GM12878 (cell line): ENCODE data around the gene RALGAPB. TPM values are rescaled to one million over a fixed set of nuclear protein-coding genes. Genes with fewer than 3 reads are reported as not detected.

Experiments used
- ATAC-seq: fragments of 200-7000 bp; cut with Tn5 transposase; 3 replicates; pipeline ENCODE4 v1.9.1; 2020; ENCODE audit warnings: mild to moderate bottlenecking, moderate library complexity
- BruUV-seq: library from RNA; stranded (reverse); fragments of 400-500 nt; replicated peaks from 2 replicates; lab custom pipeline; 2021; lab: Mats Ljungman, UMichigan
- CTCF ChIA-PET: fragments of 300-600 bp; sonication (Branson Sonifier 250); formaldehyde crosslinking; extraction: SDS; loops from one replicate; lab custom pipeline; 2021; ENCODE audit warnings: inconsistent platforms; lab: Yijun Ruan, JAX
- POLR2A ChIA-PET: fragments of 350-600 bp; formaldehyde crosslinking; extraction: SDS; loops from one replicate; lab custom pipeline; 2021; ENCODE audit warnings: inconsistent platforms; lab: Charles Lee
- RAD21 ChIA-PET: fragments of 300-600 bp; sonication (Branson Sonifier 250); formaldehyde crosslinking; loops from one replicate; lab custom pipeline; 2023; ENCODE audit warnings: antibody characterized with exemption; ENCODE audit not compliant: unreplicated experiment; lab: Charles Lee
- SMC1A ChIA-PET: fragments of 300-600 bp; sonication (Branson Sonifier 250); formaldehyde crosslinking; loops from one replicate; lab custom pipeline; 2023; ENCODE audit not compliant: unreplicated experiment, uncharacterized antibody; lab: Charles Lee
- DNase-seq: peaks from one replicate; pipeline ENCODE4 v3.0.0-alpha.2; 2011; ENCODE audit warnings: low read depth, low spot score
- FAIRE-seq: peaks from 3 replicates; lab custom pipeline; 2011; peaks lifted over from hg19 to GRCh38; lab: Jason Lieb, UNC
- H2AFZ ChIP-seq: 2 replicates; pipeline ENCODE4 v1.6.0; 2011; ENCODE audit warnings: low read depth, low read length, control low read depth; ENCODE audit not compliant: control insufficient read depth
- H3K27ac ChIP-seq: 2 replicates; pipeline ENCODE4 v1.5.1; 2011; ENCODE audit warnings: control low read depth; ENCODE audit not compliant: control insufficient read depth, insufficient read depth
- H3K27me3 ChIP-seq, 2 experiments: replicated peaks in 1 of 2; 2 replicates each; pipeline versions ENCODE4 v1.6.0 to v1.6.1; 2011; ENCODE audit warnings: low read length in 1 of 2; ENCODE audit not compliant: control insufficient read depth in 2 of 2, insufficient read depth in 2 of 2
- H3K36me3 ChIP-seq, 2 experiments: 2 replicates each; pipeline ENCODE4 v1.5.1; 2011; ENCODE audit warnings: low read length in 1 of 2; ENCODE audit not compliant: control insufficient read depth in 2 of 2, insufficient read depth in 2 of 2
- H3K4me1 ChIP-seq: 2 replicates; pipeline ENCODE4 v1.6.1; 2011; ENCODE audit warnings: mild to moderate bottlenecking, low read length, moderate library complexity, mixed read lengths; ENCODE audit not compliant: control insufficient read depth, insufficient read depth
- H3K4me2 ChIP-seq: 2 replicates; pipeline ENCODE4 v1.6.0; 2011; ENCODE audit warnings: control low read depth; ENCODE audit not compliant: control insufficient read depth, insufficient read depth
- H3K4me3 ChIP-seq: fragments of 200-600 bp; sonication (generic); 2 replicates; pipeline ENCODE4 v1.5.1; 2016
- H3K79me2 ChIP-seq: 2 replicates; pipeline ENCODE4 v1.6.0; 2011; ENCODE audit warnings: low read length; ENCODE audit not compliant: control insufficient read depth, insufficient read depth
- H3K9ac ChIP-seq: 2 replicates; pipeline ENCODE4 v1.8.0; 2011; ENCODE audit warnings: low read length, control low read depth, mixed read lengths; ENCODE audit not compliant: control insufficient read depth, insufficient read depth
- H3K9me3 ChIP-seq: replicated peaks from 3 replicates; pipeline ENCODE4 v1.5.1; 2011; ENCODE audit warnings: mild to moderate bottlenecking, low read length; ENCODE audit not compliant: control insufficient read depth, insufficient read depth
- H4K20me1 ChIP-seq: 2 replicates; pipeline ENCODE4 v1.6.0; 2011; ENCODE audit not compliant: control insufficient read depth, insufficient read depth
- CHD2 ChIP-seq: IDR thresholded peaks from 2 replicates; pipeline ENCODE4 v1.6.1; 2011; ENCODE audit warnings: low read depth, low read length, improper control_type of control experiment, borderline replicate concordance
- IKZF2 ChIP-seq, 2 experiments: fragments of 450-650 bp; IDR thresholded peaks; 2 replicates each; pipeline ENCODE4 v1.6.1; 2017; ENCODE audit warnings: mild to moderate bottlenecking in 2 of 2, moderate library complexity in 2 of 2
- MEF2B ChIP-seq: fragments of 450-650 bp; IDR thresholded peaks from 2 replicates; pipeline ENCODE4 v1.6.1; 2018; ENCODE audit warnings: mild to moderate bottlenecking, moderate library complexity; ENCODE audit not compliant: partially characterized antibody, poor library complexity, severe bottlenecking
- MYC ChIP-seq: IDR thresholded peaks from 2 replicates; pipeline ENCODE4 v1.6.1; 2011; ENCODE audit warnings: mild to moderate bottlenecking, low read length, moderate library complexity, inconsistent platforms; ENCODE audit not compliant: insufficient read depth, insufficient replicate concordance, insufficient read length, severe bottlenecking
- NBN ChIP-seq: fragments of 450-650 bp; IDR thresholded peaks from 2 replicates; pipeline ENCODE4 v1.6.1; 2016
- POLR2AphosphoS2 ChIP-seq: IDR thresholded peaks from 2 replicates; pipeline ENCODE4 v1.6.1; 2011; ENCODE audit warnings: low read depth, mild to moderate bottlenecking, low read length, improper control_type of control experiment, moderate library complexity
- RCOR1 ChIP-seq: conservative IDR thresholded peaks from 2 replicates; pipeline ENCODE4 v1.6.1; 2012; ENCODE audit warnings: low read depth, low read length, improper control_type of control experiment
- USF2 ChIP-seq: IDR thresholded peaks from 2 replicates; pipeline ENCODE4 v1.6.1; 2011; ENCODE audit warnings: low read depth, low read length, improper control_type of control experiment, borderline replicate concordance
- WRNIP1 ChIP-seq: IDR thresholded peaks from 2 replicates; pipeline ENCODE4 v1.6.1; 2011; ENCODE audit warnings: low read depth, low read length, improper control_type of control experiment, borderline replicate concordance
- WGBS: methylation state at CpG from one replicate; pipeline ENCODE4 v1.1.6; 2016; ENCODE audit warnings: low lambda C conversion rate; ENCODE audit not compliant: insufficient replicate concordance, insufficient coverage; ENCODE audit errors: missing lambda C conversion rate; 5-methylcytosine and 5-hydroxymethylcytosine counted together
- in situ Hi-C: fragments of 300-500 bp; cut with MboI; formaldehyde crosslinking; loops from 9 replicates; pipeline ENCODE4 v1.14.3; 2018; ENCODE audit warnings: mixed read lengths
- intact Hi-C: fragments of 100-400 bp; cut with micrococcal nuclease; formaldehyde crosslinking; loops from one replicate; pipeline ENCODE4 v1.14.2; 2022; ENCODE audit not compliant: unreplicated experiment
- polyA plus RNA-seq, 11 experiments: library from polyadenylated mRNA; depleted of rRNA in 4 of 11; unstranded in 6 of 11; stranded (reverse) in 5 of 11; fragments of >200 nt; fragmentation: Nextera tagmentation in 4 of 11; fragmentation: Illumina TruSeq in 1 of 11; extraction: Ambion mirVana in 4 of 11; extraction: Trizol in 1 of 11; gene quantifications; 1 replicate in 1 of 11; 2 replicates in 10 of 11; pipeline versions ENCODE4 v1.2.1 to v1.2.3, GENCODE V29; 2011 to 2016; ENCODE audit warnings: inconsistent platforms in 2 of 11, missing spikeins in 2 of 11, low read depth in 1 of 11
- total RNA-seq, 4 experiments: library from RNA; depleted of rRNA in 3 of 4; stranded (reverse); fragments of >200 nt in 3 of 4; fragmentation: Illumina TruSeq in 1 of 4; extraction: Trizol in 1 of 4; gene quantifications; 2 replicates each; pipeline versions ENCODE4 v1.2.1 to v1.2.3, GENCODE V29; 2013 to 2021
- TF ChIP-seq, protein P1 (sequence below): IDR thresholded peaks from 2 replicates; pipeline ENCODE4 v1.6.1; 2011; ENCODE audit warnings: low read depth, mild to moderate bottlenecking, low read length, moderate library complexity, borderline replicate concordance; ENCODE audit errors: extremely low read depth
- TF ChIP-seq, protein P2 (sequence below): IDR thresholded peaks from 2 replicates; pipeline ENCODE4 v1.6.1; 2012; ENCODE audit warnings: mild to moderate bottlenecking, low read depth, low read length

Gene RALGAPB
- total and polyA plus RNA-seq, 10 of the 15 experiments (the other 5 are each of a cell fraction or from before 2014, with no cell fraction given): 3.7 to 23.2 (median 15.5) TPM

DNA sequence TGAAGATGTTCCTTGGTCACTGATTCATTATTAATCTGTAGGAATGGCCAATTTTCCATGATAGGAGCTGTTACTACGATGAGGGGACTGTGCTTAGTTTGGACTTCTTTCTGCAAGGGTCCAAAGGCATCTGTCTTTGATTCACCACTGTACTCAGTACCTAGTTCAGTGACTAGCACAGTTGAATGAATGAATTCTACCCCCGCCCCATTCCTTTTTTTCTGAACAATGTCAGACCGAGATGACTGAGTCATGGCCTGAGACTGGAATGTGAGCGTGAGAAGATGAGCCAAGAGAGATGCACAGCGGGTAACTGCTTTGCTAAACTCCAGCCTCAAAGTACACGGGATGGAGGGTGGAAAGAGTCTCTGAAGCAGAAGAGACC is 37.1 kb upstream of the RALGAPB start:
- FAIRE-seq: no peak
- no peak for ATAC-seq
- H3K4me2 ChIP-seq: no peak overlapping the region
- TF ChIP-seq IKZF2 (IDR thresholded peaks at IDR 0.05) (0 out of 4 replicates have a peak, but pooled peaks of 1 of the 2 experiments have one; percentile 4), MEF2B (peak; percentile 3)
- TF ChIP-seq, protein P1, sequence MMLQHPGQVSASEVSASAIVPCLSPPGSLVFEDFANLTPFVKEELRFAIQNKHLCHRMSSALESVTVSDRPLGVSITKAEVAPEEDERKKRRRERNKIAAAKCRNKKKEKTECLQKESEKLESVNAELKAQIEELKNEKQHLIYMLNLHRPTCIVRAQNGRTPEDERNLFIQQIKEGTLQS: no peak
- ChIA-PET POLR2A (interaction anchor here (1.0 to 3.1 kb wide), 3 partner anchors 10 to 38 kb away, joined by 3 to 45 read pairs (median 5); partner anchors contain the start of gene RALGAPB), RAD21 (interaction anchor here (0.9 to 1.3 kb wide), 3 partner anchors 12 to 37 kb away, joined by 3 to 9 read pairs (median 6); partner anchors contain the start of gene RALGAPB), SMC1A (interaction anchor here (1.9 to 3.1 kb wide), 3 partner anchors 10 to 37 kb away, joined by 9 to 27 read pairs (median 11); partner anchors contain the start of gene RALGAPB), CTCF (interaction anchor here (0.8 to 6.1 kb wide), 10 partner anchors 10 to 402 kb away, joined by 3 to 112 read pairs (median 4); partner anchors contain the start of genes RALGAPB and RPRD1B)
- peak overlapping the region; percentile 33 for H2AFZ ChIP-seq
- no peak for DNase-seq
- peaks cover 7% of the 10 kb centered on the region for H3K4me1 ChIP-seq
- in situ Hi-C loops: no loop called here
- H3K4me3 ChIP-seq: no peak overlapping the region
- peaks cover 22% of the 10 kb centered on the region for H4K20me1 ChIP-seq
- no peaks in the 10 kb centered on the region for H3K27me3 ChIP-seq
- H3K27ac ChIP-seq: no peak overlapping the region
- H3K36me3 ChIP-seq: peaks cover 12 to 23% of the 10 kb centered on the region in 2 experiments
- no TSS peak for BruUV-seq
- H3K79me2 ChIP-seq: peaks cover 47% of the 10 kb centered on the region
- H3K9me3 ChIP-seq: no peaks in the 10 kb centered on the region
- no peak overlapping the region for H3K9ac ChIP-seq
- intact Hi-C loops: loop anchor here (1.0 kb wide), 1 partner anchor 11 kb away; no protein-coding TSS in a partner anchor
- WGBS: 47% methylated on average over 6 of the region's 6 CpGs

GRCh38 chr20:38437796-38438195 is 34.8 kb upstream of the RALGAPB start:
- H2AFZ ChIP-seq: no peak overlapping the region
- no peak for ATAC-seq
- H3K4me1 ChIP-seq: no peaks in the 10 kb centered on the region; the same call in 1 of the 2 replicates
- no peak for DNase-seq
- H3K9me3 ChIP-seq: no peaks in the 10 kb centered on the region
- RAD21 ChIA-PET: no interaction called here
- POLR2A ChIA-PET: interaction anchor here (0.9 kb wide), 2 partner anchors 9 to 10 kb away, joined by 3 read pairs; no protein-coding TSS in a partner anchor
- no peak overlapping the region for H3K4me2 ChIP-seq
- H3K36me3 ChIP-seq: peaks cover 1 to 2% of the 10 kb centered on the region in 2 experiments; a peak in 2 of 4 replicates
- no peak overlapping the region for H3K4me3 ChIP-seq
- H3K27me3 ChIP-seq: no peaks in the 10 kb centered on the region
- 68% methylated on average over 6 of the region's 6 CpGs for WGBS
- intact Hi-C loops (no loop called here), in situ Hi-C loops (no loop called here)
- H4K20me1 ChIP-seq: peaks cover 3% of the 10 kb centered on the region; the same call in 1 of the 2 replicates
- FAIRE-seq: no peak
- CTCF ChIA-PET: interaction anchor here (0.7 to 2.6 kb wide), 3 partner anchors 9 to 492 kb away, joined by 3 to 13 read pairs (median 3); no protein-coding TSS in a partner anchor
- peaks cover 24% of the 10 kb centered on the region for H3K79me2 ChIP-seq
- no peak overlapping the region for H3K9ac ChIP-seq
- SMC1A ChIA-PET: interaction anchor here (1.0 kb wide), 1 partner anchor 8 kb away, joined by 3 read pairs; no protein-coding TSS in a partner anchor
- H3K27ac ChIP-seq: no peak overlapping the region
- BruUV-seq: no TSS peak
- TF ChIP-seq WRNIP1 (no peak), MYC (no peak), POLR2AphosphoS2 (no peak), RCOR1 (no peak), CHD2 (no peak), NBN (no peak), USF2 (no peak)
- TF ChIP-seq, protein P2, sequence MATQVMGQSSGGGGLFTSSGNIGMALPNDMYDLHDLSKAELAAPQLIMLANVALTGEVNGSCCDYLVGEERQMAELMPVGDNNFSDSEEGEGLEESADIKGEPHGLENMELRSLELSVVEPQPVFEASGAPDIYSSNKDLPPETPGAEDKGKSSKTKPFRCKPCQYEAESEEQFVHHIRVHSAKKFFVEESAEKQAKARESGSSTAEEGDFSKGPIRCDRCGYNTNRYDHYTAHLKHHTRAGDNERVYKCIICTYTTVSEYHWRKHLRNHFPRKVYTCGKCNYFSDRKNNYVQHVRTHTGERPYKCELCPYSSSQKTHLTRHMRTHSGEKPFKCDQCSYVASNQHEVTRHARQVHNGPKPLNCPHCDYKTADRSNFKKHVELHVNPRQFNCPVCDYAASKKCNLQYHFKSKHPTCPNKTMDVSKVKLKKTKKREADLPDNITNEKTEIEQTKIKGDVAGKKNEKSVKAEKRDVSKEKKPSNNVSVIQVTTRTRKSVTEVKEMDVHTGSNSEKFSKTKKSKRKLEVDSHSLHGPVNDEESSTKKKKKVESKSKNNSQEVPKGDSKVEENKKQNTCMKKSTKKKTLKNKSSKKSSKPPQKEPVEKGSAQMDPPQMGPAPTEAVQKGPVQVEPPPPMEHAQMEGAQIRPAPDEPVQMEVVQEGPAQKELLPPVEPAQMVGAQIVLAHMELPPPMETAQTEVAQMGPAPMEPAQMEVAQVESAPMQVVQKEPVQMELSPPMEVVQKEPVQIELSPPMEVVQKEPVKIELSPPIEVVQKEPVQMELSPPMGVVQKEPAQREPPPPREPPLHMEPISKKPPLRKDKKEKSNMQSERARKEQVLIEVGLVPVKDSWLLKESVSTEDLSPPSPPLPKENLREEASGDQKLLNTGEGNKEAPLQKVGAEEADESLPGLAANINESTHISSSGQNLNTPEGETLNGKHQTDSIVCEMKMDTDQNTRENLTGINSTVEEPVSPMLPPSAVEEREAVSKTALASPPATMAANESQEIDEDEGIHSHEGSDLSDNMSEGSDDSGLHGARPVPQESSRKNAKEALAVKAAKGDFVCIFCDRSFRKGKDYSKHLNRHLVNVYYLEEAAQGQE: no peak
